GM19025 (cell line): ENCODE measurements around the gene ZDHHC14.
"Not testable (repeated sequence)": the region's sequence is repeated elsewhere in the genome, so short reads cannot be mapped to it uniquely, and the experiment has no call there.

Experiments used
- ATAC-seq: cut with Tn5 transposase; IDR thresholded peaks from one replicate; pipeline ENCODE4 v1.9.1; 2021; ENCODE audit warnings: mild to moderate bottlenecking, low read depth, moderate library complexity; ENCODE audit not compliant: unreplicated experiment

The ZDHHC14 gene

DNA sequence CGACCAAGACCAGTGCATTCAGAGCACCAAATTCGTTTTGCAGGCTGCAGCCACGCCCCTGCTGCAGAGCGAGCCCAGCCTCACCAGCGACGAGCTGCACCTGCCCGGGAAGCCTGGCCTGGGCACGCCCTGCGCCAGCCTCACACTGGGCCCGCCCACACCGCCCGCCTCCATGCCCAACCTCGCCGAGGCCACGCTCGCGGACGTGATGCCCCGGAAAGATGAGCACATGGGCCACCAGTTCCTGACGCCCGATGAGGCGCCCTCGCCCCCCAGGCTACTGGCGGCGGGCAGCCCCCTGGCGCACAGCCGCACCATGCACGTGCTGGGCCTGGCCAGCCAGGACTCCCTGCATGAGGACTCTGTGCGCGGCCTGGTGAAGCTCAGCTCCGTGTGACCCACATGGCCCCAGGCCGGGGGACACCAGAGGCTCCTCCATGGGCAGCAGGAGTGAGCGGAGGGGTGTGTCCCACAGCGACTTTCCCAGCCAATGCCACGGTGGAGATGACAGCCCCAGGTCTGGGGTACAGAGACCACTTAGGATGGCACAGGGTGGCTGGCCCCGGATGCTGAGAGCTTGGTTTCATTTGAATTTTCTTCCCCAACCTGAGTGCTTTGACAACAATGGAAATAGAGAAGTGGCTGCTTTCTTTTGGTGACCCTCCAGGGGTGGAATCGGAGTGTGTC is 291.9 kb downstream of the ZDHHC14 start:
- ATAC-seq: no peak

DNA sequence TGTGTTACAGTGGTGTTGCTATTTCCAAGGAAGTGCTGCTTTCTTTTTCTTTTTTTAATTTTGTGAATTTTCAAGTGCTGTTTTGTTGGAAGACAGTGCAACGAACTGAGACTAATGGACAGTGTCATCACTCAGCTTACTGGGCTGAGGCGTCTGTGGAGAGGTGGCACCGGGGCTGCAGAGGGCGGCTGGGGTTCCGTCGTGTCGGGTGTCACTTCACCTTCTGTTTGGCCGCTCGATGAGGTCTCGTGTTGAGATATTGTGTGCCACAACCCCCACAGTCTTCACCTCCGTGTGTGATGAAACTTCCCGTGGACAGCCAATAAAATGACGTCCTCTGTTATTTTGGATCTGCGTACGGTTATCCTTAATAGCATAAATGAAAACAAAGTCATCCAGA is 292.6 kb downstream of the ZDHHC14 start:
- no peak for ATAC-seq

DNA sequence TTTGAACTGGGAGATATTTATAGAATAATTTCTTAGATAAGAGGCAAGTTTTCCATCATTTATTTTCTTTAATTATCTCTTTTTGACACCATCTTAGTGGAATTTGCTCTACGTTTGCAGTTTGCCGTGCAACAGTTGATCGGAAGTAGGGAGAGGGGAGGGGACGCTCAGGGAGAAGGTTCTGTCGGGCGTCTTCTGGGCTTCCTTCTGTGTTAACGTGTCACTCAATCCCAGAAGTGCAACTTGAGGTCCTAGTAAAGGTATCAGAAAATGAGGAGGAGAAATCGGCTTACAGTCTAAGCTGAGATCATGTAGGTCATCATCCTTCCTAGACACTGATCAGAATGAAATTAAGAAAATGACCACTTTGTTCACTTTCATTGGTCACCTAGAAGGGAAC is 293.1 kb downstream of the ZDHHC14 start:
- no peak for ATAC-seq

DNA sequence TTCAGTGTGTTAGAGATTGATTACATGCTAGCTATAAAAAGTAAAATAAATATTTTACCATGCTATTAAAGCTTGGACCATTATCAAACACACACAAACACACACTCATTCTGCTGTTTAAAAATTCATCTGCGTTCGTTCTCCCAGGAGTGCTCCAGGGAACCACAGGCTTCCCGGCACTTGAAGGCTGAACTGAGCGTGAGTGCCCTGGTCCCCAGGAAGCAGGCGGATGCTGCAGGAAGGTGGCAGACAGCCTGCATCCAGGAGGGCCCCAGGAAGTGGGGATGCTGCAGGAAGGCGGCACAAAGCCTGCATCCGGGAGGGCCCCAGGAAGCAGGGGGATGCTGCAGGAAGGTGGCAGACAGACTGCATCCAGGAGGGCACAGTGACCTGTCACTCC is 294.8 kb downstream of the ZDHHC14 start:
- no peak for ATAC-seq

DNA sequence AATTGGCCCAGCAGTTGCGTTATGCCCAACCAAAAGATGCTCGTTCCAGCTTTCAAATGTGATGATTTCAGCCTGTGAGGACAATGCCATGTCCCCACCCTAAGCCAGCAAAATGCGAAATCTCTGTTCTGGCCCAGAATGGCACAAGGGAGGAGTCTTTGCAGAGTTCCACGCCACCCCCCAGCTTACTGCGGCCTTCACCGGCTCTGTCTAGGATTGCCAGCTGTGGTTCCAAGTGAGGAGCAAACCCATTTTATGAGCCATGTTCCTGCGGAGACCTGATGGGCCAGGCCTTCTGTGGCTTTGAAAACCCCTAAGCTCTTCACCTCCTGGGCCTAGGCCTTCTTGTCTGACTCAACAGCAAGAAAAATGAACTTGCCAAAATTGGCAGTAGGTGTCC is 295.3 kb downstream of the ZDHHC14 start:
- no peak for ATAC-seq

DNA sequence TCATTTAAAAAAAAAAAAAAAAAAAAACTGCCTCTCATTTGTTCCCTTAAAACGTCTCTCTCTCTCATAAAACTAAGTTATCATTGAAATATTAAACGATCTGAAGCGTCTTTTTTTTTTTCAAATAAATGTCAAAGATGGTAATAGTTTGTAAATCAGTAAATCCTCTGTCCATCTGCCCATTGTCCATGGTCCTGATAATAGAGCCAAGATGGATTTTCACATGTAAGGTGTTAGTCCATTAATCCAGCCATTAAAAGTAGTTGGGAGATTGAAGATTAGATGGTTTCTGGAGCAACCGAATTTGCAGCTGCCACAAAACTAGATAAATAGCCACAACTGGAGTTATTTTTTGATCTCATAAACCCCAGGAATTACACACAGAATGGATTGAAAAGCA is 296.2 kb downstream of the ZDHHC14 start:
- ATAC-seq: no peak

DNA sequence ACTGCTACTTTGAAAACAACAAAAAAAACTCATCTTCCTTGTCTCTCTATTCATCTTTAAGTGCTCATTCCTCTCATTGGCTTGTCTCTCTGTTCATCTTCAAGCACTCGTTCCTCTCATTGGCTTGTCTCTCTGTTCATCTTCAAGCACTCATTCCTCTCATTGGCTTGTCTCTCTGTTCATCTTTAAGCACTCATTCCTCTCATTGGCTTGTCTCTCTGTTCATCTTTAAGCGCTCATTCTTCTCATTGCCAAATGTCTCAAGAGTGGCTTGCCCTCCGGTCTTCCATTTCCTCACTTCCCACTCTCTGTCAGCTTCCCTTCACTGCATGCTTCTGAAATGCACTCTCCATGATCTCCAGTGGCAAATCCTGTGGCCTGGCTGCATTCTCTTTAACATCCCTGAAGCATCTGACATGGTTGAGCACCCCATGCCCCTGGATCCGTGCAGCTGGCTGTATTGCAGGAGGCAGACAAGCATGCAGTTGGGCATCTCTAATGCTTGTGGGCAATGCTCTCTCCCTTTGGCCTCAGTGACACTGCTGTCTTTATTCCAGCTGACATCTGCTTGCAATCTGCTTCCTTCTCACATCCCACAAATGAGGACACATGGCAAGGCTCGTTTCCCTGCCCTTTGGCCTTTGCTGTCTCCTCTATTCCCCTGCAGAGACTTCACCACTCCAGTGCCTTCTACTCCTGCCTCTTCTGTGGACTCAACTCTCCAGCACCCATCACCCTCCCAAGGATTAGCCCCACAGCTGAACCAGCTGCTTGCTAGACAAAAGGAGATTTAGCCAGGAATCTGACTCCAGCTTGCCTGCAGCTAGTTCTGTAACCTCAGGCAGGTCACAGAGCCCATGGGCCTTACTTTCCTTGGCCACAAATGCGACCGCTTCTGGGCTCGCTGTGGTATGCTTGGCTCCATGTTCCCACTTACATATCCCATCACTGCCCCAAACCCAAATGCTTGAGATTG is 298.9 kb downstream of the ZDHHC14 start:
- ATAC-seq: no peak

DNA sequence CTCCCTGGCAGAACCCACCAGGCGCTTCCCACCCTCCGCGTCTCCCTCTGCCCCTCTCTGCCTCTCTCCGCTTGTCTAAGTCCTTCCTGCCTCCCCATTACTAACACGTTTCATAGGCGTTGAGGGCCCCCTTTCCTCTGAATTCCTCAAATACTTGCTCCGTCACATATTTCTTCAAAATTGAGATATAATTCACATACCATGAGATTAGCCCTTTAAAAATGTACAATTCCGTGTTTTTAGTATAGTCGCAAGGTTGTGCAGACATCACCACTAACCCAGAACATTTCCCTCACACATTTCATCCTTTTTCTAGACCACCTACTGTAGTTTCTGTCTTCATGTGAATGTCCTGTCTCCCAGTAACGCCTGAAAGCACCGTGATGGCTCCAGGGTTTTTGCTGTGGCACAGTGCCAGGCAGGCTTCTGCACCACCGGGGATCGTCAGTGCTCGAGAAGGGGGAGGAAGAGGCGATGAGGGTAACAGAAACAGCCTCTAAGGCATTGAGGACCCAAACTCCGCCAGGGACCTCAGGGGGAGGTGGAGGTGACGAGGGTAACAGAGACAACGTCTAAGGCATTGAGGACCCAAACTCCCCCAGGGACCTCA is 300.2 kb downstream of the ZDHHC14 start:
- no peak for ATAC-seq

DNA sequence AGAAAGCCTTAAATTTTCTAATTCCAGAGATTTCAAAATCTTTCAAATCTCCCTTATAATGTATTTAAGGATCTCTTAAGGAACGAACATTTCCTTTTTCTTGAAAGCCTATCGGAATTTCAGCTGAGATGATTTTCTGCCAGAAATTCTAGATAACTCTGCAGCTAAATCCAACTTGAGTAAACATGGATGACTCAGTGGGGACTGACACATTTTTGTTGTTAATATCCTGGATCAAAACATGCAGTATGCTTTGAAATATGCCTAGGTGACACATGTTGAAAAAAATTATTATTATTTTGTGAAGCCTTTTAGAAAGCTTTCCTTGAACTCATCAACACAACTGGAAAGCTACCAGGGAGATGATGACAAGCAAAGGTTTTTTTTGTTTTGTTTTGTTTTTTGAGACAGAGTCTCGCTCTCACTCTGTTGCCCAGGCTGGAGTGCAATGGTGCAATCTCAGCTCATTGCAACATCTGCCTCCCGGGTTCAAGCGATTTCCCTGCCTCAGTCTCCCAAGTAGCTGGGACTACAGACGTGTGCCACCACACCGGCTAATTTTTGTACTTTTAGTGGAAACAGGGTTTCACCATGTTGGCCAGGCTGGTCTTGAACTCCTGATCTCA is 302.0 kb downstream of the ZDHHC14 start:
- no peak for ATAC-seq

DNA sequence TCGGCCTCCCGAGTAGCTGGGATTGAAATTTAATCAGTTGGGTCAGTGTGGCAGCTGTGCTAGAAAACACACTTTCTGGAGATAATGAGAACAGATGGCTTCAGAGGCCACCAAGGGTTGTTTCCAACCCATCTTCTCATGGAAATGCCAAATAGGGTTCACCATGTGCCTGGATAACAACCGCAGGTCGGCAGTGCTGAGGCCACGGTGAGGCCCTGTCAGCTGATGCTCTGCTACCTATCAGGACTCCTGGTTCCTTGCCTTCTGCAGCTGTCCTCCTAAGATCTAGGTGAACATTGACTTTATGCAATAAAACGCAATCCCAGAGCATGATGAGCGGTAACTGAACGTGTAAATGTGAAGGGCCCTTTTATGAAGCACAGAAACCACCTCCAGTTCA is 302.7 kb downstream of the ZDHHC14 start:
- no peak for ATAC-seq

DNA sequence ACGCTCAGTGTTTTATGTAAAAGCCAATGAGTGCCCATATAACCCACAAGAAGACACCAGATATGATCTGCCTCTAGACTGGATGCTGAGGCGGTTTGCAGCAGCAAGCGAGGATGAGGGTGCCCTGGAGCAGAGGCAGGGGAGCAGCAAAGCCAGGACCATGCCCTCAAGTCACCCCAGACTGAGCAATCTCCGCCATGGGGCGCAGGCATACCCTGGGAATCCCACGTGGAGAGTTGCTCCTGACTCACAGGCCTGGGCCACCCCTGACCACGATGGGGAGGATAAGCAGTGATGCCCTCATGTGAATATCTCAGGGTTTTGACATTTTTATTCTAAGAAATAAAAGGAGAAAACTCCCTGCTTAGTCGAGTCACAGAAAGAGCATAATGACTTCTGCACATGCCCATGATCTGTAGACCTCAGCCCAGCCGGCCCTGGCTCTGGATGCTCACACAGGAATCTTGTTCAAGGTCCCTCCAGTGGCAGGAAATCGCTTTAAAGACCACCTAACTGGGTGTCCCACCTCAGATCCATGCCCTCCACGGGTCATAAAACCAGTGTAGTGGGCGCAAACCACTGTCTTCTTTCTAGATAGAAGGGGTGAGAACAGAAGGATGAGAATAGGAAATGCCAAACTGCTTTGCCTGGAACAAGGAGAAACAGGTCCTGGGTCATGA is 303.8 kb downstream of the ZDHHC14 start:
- ATAC-seq: no peak

DNA sequence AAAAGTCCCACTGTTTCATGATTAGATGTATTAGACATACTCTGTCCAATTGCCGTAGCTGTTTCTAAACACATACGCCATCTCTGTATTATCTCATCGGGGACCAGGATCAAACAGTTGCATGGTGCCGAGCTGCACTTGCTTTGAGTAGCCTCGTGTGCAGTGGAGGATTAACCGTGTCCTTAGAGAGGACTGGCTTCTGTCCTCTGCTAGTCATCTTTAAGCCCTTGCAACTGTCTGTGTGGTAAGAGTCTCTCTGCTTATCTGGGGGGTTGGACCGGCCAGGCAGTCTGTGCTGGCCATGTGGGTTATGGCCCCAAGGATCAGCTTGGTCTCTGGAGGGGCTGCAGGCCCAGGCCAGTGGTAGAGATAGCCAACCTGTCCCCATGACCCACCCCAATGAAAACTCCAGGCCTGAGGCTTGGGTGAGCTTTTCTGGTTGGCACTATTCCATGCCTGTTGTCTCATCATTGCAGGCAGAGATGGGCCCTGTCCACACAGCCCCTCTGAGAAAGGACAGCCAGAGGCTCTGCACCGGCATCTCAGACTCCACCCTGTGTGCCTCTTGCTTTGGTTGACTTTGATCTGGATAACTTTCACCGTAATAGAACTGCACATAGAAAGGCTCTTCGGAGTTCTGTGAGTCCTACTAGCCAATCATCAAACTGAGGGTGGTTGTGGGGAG is 304.7 kb downstream of the ZDHHC14 start:
- no peak for ATAC-seq

DNA sequence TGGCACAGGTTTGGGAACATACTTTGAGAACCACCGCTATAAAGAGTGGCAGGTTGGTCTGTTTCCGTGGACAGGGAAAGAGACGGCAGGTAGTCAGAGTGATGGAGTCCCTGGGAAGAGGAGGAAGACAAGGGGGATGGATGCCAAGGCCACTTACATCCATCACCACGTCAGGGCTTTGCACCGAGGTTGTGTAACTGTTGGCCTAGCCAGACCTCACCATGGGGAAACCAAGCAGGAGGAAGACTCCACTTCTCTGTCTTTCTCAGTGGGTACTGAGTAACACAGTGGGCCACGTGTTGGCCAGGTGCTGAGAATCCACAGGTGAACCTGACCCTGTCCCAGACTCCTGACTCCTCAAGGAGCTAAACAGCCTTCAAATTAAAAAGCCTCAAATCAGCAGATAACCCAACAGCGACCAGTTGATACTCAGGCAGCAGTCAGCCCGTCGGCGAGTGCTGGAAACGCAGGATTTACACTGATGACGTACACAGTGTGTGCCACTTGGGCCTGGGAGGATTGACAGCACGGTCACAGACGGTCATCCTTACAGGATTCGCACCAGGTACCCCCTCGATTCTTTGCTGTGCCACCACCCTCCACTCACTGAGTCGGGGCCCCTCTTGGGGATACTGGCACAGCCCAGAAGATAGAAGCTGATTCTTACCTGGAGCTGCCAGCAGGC is 307.4 kb downstream of the ZDHHC14 start:
- ATAC-seq: no peak

DNA sequence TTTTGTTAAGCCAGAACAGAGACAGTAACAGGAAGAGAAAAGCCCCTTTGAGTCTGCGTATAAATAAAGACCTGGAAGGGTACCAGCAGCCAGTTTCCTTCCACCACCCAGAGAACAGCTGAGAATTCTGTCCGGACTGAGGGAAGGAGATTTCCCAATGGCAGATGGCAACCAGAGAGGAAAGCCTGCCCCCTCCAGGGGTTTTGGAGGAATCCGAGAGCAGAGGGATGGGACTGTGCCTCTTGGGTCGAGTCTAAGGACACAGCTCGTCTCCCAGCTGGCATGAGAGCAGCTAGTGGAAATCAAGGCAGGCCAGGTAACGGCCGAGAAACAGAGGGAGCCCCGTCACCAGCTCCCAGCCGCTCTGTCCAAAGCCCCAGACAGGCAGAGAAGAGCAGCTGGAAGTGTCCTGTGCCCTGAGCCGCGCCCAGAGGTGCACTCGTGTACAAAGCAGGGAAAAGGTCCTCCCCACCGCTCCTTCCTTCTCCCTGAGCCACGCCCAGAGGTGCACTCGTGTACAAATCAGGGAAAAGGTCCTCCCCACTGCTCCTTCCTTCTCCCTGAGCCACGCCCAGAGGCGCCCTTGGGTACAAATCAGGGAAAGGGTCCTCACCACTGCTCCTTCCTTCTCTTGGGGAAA is 308.1 kb downstream of the ZDHHC14 start:
- no peak for ATAC-seq

DNA sequence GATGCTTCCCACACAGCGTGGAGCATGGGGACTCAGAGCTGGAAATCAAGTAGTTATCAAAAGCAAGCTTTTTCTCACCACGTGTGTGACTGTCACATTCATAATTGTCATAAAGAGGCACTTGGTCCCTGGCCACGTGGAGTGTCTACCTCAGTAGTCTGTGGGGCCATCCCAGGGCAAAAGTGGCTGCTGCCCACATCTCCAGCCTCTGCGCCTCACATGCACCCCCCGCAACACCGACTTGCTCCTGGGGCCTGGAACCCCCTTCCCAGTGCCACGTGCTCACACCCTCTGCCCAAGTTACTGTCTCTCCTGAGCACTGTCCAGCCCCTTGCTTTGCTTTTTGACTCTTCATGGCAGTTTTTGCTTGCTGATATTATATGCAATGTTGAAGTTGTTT is 308.9 kb downstream of the ZDHHC14 start:
- no peak for ATAC-seq

DNA sequence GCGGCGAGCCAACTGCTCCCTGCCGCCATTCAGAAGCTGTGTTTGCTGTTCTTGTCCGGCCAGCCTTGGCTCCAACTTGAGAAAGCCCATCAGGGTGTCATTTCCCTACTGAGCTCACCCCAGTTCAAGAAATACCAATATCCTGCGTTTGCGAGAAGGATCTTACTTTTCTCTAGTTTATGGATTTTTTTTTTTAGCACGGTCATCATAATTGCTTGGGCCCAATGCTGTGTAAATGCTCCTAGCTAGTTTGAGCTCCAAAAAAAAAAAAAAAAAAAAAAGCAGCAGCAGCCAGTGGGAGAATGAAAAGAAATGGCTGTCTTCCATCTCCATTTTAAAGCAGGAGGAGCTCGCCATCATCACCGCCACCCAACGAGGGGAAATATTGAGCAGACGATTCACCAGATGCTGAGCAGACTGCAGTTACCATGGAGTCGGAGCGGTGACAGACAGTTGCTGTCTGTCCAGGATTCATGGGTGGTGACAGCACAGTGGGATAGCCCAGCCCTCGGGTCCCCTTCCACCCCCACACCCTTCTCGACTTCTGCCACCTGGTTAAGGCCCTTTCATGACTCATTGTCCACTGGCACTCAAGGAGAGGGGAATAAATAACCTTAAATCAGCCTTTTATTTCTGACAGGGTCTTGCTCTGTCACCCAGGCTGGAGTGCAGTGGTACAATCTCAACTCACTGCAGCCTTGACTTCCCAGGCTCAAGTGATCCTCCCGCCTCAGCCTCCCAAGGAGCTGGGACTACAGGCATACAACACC is 309.6 kb downstream of the ZDHHC14 start:
- no peak for ATAC-seq

DNA sequence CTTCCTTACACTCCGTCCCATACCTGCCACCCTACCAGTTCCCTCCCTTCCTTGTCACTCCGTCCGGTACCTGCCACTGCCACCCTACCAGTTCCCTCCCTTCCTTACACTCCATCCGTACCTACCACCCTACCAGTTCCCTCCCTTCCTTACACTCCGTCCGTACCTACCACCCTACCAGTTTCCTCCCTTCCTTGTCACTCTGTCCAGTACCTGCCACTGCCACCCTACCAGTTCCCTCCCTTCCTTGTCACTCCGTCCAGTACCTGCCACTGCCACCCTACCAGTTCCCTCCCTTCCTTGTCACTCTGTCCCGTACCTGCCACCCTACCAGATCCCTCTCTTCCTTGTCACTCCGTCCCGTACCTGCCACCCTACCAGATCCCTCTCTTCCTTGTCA is 310.6 kb downstream of the ZDHHC14 start:
- ATAC-seq: not testable (repeated sequence)

DNA sequence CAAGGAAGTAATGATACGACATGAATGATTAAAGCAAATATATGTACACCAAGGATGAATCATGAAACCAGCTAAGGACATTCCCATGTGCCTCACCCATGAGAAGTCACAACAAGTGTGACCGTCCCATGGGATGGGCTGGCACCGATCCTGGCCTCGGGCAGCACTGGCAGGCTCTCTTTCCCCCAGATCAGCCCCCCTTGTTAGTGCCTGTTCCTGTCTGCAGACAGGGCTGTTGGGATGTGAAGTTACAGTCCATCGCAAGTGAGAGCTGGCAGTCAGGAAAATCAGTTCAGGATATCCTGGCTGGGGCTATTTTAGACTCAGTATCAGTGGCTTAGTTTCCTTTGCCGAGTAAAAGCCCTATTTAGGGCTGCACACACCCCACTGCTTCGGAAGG is 312.9 kb downstream of the ZDHHC14 start:
- ATAC-seq: no peak
